DND-41 (cell line): ENCODE data around the gene BCAS3.

Experiments used
- EZH2 ChIP-seq: IDR thresholded peaks from 3 replicates; pipeline ENCODE4 v1.6.1; 2012; ENCODE audit warnings: borderline replicate concordance, low read depth, mild to moderate bottlenecking, moderate library complexity, low read length, inconsistent platforms; ENCODE audit not compliant: severe bottlenecking
- TF ChIP-seq, protein P1 (sequence below): IDR thresholded peaks from 2 replicates; pipeline ENCODE4 v1.5.1; 2012; ENCODE audit warnings: borderline replicate concordance, low read length, moderate library complexity, mild to moderate bottlenecking; ENCODE audit not compliant: poor library complexity, severe bottlenecking; ENCODE audit errors: extremely low read depth

DNA sequence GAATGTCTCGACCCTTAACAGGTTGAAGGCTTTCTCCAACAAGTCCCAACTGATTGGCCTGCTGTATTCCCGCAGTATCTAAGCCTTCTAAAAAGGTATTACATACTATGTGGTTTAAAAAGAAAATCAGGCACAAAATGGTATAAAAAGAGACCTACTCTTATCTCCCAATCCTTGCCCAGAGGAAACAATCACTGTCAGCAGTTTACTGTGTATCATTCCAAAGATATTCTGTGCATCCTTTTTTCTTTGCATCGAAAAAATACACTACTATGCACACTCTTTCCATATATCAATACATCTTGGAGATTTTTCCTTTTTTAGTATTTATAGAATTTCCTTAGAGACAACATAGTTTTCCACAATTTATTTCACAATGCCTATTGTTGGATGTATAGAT, 603.2 kb downstream of the BCAS3 start:
- TF ChIP-seq, protein P1, sequence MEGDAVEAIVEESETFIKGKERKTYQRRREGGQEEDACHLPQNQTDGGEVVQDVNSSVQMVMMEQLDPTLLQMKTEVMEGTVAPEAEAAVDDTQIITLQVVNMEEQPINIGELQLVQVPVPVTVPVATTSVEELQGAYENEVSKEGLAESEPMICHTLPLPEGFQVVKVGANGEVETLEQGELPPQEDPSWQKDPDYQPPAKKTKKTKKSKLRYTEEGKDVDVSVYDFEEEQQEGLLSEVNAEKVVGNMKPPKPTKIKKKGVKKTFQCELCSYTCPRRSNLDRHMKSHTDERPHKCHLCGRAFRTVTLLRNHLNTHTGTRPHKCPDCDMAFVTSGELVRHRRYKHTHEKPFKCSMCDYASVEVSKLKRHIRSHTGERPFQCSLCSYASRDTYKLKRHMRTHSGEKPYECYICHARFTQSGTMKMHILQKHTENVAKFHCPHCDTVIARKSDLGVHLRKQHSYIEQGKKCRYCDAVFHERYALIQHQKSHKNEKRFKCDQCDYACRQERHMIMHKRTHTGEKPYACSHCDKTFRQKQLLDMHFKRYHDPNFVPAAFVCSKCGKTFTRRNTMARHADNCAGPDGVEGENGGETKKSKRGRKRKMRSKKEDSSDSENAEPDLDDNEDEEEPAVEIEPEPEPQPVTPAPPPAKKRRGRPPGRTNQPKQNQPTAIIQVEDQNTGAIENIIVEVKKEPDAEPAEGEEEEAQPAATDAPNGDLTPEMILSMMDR, result no peak
- TF ChIP-seq EZH2, result no peak
